ENCODE results near the gene PERM1. TPM values are rescaled to one million over a fixed set of nuclear protein-coding genes. Genes with fewer than 3 reads are reported as not detected.

Gene PERM1
- total RNA-seq, 1 donor from 2014 or later, result not detected

DNA sequence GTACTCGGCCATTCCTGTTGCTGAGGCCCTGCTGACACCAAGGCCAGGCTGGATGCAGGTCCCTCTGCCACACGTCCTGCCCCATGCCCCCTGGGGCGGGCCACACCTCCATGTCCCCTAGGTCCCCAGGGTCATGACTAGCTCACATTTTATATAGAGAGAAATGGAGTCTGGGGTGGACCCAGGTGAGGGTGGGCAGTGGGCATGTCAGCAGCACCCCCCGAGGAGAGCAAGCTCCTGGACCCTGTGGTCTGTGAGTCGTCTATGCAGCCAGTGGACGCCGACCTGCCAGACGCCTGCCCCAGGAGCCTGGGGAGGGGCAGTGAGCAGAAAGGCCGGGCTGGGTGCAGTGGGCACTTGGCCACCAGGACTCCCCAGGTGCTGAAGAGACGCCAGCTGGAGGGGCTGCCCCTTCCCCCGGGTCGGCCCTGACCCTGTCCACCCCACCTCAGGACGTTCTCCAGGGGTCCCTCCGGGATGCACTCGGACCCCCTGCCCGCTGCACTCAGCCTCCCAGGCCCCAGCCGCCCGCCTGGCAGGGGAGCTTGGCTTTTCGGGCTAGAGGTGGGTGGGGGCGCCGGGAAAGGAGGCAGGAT is 42.3 kb downstream of the PERM1 start:
- no peak for DNase-seq (ENCODE audit: low spot score in 2 of 2)
- FAIRE-seq, result no peak

DNA sequence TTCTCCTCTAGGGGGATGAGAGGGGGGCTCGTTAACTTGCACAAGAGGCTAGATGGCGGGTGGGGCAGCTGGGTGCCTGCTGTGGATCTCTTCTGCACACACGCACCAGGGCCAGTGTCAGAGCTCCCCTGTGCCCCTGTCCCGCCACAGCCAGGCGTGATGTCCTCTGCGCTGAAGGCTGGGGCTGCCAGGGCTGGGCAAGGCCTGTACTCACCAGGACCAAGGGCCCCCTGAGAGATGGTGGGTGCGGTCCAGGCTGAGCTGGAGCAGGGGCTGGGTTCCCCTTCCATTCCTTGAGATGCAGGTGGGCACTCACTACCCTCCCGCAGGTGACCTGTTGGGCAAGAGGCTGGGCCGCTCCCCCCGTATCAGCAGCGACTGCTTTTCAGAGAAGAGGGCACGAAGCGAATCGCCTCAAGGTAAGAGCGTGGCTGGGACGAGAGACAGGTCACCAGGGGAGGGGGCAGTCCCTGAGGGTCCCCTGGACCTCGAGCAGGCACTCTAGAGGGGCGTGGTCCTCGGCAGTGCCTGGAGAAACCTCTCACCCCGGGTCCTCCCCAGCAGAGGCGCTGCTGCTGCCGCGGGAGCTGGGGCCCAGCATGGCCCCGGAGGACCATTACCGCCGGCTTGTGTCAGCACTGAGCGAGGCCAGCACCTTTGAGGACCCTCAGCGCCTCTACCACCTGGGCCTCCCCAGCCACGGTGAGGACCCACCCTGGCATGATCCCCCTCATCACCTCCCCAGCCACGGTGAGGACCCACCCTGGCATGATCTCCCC is 43.0 kb downstream of the PERM1 start:
- FAIRE-seq (no peak), DNase-seq (ENCODE audit: low spot score in 2 of 2) (no peak)

DNA sequence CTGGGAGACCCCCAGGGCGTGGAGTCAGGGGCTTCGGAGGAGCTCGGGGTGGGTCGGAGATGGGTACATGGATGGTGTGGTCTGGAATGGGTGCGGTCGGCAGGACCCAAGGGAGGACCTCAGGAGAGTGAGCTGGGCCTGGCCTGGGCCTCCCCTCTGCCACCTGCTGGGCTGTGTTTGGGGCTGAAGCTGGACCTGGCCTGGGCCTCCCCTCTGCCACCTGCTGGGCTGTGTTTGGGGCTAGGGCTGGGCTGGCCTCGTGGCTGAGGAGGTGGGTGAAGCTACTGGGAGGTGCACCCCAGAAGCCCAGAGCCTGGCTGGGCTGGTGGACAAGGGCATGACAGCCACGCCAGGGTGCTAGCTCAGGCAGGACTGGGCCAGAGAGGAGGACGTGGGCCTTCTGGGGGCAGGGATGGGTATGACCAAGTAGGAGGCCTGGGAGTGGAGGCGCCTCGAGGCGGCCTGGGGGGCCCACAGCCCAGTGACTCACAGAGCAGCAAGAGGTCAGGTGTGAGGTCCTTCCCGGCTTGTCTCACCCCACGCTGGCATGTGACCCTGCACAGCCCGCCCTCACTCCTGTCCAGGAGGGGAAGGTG is 43.7 kb downstream of the PERM1 start:
- no peak for DNase-seq (ENCODE audit: low spot score in 2 of 2)
- no peak for FAIRE-seq

DNA sequence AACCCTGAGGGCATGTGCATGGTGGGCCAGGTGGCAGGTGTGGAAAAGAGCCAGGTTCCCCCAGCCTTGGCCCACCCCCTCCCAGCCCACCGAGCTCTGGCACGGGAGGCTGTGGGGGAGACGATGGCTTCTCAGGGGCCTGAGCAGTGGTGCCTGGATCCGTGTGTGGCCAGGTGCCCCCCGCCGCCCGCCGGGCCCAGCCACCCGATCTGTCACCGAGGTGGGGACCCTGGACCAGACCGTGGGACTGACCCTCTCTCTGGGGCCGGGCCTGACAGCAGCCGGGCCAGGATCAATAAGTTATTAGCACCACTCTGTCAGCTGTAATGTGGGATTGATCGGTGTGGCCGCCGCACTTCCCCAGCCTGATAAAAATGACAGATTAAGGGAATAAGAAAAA is 44.4 kb downstream of the PERM1 start:
- DNase-seq (ENCODE audit: low spot score in 2 of 2) (no peak), FAIRE-seq (no peak)

DNA sequence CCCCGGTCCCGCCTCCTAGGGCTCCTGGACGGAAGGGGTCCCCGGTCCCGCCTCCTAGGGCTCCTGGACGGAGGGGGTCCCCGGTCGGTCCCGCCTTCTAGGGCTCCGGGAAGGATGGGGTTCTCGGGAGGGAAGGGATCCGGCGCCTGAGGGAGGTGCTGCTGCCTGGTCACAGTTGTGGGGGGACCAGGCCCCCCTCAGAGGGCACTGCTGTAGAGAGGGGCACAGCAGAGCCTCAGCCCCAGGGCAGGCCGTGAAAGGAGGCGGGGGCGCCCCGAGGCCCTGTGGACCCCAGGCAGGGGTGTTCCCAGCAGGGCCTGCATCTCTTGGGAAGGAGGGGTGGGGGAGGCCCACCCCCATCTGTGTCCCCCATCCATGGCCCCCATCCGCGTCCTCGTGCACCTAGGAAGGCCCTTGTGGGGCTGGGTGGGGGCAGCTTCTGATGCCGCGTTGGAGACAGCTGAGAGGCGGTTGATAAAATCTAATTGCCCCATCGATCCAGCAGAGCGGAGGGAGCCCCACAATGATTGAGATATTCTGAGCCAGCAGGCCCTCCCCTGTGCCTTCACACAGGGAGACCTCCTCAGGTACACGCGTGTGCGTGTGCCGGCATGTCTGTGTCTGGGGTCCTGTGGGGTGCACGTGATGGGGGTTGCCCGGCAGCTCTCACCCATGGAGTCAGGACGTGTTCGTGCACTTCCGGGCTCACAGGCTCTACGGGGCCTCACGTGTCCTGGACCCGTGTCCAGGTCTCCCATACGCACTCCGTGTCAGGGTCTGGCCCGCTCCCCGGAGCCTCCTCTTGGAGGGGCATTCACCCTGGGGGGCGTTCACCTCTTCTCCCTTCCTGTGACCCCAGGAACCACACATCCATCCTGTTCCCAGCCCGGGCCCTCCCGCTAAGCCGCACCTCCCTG is 45.3 kb downstream of the PERM1 start:
- DNase-seq (ENCODE audit: low spot score in 2 of 2) (no peak), FAIRE-seq (no peak)

DNA sequence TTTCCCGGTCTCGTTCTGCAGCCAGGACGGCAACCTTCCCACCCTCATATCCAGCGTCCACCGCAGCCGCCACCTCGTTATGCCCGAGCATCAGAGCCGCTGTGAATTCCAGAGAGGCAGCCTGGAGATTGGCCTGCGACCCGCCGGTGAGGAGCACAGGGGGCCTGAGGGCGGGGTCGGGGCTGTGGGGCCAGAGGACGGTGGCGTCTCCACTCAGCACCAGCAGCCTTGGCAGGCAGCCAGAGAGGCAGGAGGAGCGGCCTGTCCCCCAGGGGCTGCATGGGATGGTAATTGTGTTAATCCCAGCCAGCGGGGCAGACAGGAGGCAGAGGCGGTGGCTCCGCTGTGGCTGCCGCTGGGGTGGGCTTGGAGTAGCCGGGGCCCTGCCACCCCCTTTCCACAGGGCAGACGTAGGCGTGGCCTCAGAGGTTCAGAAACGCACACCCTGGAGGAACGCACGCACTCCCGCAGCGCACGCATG is 46.1 kb downstream of the PERM1 start:
- DNase-seq (ENCODE audit: low spot score in 2 of 2) (no peak), FAIRE-seq (no peak)

DNA sequence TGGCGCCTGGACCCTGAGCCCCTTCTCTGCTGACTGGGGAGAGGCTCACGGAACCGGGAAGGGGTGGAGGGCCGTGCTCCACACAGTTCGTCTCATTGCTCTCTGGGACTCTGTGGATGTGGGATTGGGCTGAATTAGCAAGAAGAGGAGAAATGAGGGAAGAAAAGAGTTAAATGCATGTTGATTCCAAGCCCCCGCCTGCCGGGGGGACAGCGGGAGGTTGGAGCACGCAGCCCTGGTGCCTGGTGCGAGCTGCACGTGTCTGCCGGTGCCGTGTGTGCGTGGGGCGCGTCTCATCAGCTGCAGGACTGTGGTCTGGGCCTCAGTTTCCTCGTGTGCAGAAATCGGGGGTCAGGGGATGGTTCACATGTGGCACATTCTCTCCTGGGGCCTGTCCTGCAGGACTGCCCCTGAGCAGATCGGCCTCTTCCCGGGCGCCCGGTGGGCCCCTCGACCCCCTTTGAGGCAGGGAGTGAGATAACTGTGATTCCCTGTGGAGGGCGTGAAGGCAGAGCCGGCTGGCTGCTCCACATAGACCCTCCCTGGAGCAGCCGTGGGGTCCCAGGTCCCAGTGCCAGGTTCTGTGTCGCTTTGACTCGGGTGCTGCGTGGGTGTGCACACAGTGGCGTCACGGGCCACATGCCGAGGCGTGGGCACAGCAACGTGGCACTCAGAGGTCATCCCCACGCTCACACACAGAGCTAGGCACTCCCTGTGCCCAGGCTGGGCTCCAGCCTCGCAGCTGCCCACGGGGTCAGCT is 46.7 kb downstream of the PERM1 start:
- no peak for FAIRE-seq

DNA sequence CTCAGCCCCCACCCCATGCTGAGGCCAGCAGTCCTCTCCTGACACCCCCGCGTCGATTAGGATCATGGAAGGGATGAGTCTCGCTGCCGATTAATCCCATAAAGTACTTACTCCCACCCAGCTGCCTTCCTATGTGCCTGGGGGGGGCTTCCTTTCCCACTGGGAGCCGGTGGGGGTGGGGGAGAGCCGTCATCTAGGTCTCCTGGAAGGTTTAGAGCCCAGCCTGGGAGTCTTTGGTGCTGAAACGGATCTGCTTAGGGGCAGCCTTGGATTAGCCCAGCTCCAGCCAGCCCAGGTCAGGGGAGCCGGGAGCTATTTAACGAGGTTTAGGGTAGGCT is 48.3 kb downstream of the PERM1 start:
- FAIRE-seq (no peak), DNase-seq (ENCODE audit: low spot score in 2 of 2) (no peak)

More for the DNA sequence above, 46.7 kb downstream of the PERM1 start:
- DNase-seq (ENCODE audit: low spot score in 2 of 2), result peak in 1 of 2 donors; percentile 64

DNA sequence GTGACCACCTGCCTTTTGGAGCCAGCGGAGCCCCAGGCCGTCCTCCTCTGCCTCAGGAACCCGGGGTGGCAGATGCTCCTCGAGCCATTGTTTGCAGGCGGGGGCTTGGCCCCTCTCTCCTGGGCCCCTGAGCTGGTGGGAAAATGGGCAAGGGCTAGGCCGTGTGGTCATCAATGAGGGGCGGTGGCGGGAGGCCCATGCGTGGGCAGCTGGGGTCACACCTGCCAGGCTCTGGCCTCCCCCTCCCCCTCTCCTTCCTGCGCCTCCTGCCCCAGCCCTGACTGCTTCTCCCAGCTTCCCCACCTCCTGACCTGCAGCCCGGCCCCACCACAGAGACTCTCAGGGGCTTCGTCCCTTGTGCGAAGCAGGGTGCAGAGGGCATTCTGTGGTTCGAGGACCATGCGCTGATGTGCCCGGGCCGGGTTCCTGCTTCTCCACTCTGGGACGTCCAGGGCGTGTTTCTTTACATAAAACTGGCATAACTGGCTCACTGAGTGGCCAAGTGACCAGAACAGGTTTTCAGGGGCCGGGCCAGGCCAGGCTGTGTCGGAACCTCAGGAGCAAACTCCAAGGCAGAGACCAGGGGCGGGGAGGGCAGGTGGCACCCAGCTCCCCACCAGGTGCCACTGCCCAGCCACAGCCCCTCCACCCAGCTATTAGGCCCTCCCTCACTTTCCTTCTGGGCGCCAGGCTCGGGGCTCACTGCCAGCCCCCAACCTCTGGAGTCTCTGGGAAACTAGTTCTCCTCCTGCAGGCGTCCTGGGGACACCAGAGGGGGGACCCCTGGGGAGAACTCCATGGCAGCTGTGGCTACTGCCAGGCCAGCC is 48.9 kb downstream of the PERM1 start:
- DNase-seq (ENCODE audit: low spot score in 2 of 2) (no peak), FAIRE-seq (no peak)

DNA sequence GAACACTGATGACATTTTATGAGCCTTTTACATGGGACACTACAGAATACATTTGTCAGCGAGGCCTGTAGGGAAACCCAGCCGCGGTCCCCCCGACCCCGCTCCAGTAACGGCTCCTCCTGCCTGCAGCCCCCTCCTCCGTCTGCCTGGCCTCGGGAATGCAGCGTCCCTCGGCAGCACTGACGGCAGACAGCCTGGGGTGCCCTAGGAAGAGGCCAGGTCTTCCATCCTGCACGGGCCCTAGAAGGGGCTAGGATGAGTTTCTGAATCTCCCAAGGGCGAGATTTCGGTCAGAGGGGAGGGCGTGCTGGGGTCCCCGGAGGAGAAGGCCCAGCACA is 49.8 kb downstream of the PERM1 start:
- no peak for FAIRE-seq
- DNase-seq (ENCODE audit: low spot score in 2 of 2), result no peak

DNA sequence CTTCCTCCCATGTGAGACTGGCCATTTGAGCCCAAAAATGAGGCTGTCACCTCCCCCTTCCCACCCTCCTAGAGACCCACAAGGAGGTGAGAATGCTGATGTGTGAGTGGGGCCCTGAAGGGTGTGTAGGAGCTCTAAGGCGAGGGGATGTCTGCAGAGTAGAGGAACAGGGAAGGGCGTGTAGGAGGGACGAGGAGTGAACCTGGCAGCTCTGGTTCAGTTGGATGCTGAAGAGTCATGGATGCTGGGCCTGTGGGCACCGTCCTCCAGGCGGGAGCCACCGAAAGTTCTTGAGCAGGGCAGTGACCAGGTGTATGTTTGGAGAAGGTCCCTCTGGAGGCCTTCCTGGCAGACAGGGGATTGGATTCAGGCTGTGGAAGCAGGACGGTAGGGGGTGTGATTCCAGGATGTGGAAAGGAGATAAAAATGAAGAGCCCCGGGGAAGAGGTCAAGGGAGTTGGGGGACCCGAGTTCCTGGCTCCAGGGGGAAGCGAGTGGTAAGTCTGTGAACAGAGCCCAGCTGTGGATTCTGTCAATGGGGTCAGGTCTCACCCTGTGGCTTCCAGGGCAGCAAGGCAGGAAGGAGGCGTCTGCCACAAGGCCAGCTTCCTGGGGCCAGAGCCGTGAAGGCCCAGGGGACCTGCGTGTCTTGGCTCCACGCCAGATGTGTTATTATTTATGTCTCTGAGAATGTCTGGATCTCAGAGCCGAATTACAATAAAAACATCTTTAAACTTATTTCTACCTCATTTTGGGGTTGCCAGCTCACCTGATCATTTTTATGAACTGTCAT is 50.3 kb downstream of the PERM1 start:
- FAIRE-seq (no peak), DNase-seq (ENCODE audit: low spot score in 2 of 2) (no peak)

DNA sequence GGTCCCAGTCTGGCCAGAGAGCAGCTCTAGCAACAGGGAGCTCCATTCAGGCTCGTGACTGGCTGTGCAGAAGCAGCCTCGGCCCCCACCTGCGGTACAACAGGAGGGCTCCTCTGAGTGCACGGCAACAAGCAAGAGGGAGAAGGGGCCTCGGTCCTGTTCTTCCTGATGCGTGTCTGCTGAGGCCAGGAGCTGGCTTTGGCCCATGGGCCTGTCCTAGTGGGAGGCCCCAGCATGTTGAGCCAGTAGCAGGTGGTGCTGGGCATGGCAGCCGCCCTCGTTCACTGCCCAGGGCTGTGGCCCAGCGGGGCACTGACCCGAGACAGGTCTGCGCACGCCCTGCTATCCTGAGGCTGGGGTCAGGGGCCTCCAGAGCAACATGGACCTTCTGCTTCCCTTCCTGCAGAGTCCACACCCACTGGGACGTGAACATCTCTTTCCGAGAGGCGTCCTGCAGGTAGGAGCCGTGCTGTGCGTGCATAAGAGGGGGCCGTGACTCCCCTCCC is 51.2 kb downstream of the PERM1 start:
- FAIRE-seq (no peak), DNase-seq (ENCODE audit: low spot score in 2 of 2) (no peak)

DNA sequence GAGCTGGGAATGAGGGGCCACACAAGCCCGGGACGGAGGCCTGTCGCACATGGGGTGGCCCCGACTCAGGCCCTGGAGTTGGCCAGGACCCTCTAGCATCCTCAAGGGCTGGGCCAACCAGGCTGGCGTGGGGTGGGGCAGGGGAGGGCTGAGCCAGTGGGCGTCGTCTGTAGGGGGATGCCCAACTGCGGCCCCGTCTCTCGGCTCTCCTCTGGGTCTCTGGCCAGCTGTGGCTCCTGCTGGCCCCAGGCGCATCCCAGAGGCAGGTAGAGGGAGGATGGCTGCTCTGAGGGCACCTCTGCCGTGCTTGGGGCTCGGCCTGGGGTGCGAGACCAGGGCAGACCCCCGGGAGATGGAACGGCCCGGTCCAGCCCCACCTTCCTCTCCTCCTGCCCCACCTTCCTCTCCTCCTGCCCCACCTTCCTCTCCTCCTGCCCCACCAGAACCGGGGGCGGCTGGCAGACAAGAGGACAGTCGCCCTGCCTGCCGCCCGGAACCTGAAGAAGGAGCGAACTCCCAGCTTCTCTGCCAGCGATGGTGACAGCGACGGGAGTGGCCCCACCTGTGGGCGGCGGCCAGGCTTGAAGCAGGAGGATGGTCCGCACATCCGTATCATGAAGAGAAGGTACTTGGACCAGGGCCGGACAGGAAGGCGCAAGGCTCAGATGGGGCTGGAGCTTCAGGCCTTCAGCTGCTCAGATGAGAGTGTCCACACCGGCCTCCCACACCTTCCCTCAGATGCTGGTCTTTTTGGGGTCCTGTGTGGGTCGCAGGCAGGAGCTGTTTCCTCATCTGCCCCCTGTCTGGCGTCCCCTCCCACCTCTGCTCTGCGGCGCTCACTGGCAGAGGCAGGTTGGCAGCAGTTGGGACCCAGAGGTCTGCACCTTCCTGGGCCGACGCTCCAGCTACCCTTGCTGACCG is 51.9 kb downstream of the PERM1 start:
- no peak for FAIRE-seq

DNA sequence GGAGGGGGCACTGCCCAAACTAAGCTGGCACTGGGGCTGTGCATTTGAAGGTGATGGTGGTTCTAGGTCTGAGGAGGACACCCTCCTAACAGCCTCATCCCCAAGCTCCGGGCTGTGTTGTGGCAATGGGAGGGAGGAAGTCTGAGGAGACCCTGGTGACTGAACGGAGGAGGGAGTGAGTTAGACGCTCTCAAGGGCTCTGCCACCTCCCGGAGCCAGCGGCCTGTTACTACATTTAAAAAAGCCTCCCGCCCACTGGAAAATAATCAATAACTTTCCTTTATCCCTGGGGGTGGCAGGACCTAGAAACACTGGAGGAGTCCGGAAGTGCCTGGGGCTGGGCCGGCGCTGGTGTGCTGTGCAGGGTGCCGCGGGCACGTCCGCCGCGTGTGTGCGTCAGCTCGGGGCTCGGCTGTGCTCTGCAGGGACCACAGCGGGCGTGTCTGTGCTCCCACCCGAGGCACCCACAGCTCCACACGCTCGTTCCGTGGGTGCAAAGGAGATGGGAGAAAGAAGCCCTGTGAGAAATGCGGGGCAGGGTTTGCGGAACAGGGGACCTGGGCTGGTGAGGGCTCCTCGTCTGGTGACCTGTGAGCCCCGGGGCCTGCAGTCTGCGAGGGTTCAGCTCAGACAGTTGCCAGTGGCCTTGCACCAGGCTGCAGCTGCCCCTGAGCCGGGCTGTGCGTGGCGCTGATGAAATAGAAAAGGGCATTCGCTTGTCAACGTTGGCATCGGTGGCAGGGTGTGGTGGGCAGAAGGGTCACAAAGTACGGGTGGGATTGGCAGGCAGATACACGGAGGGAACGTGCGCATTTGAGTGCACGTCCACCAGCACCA is 52.9 kb downstream of the PERM1 start:
- FAIRE-seq, result no peak

More for the DNA sequence above, 51.9 kb downstream of the PERM1 start:
- DNase-seq (ENCODE audit: low spot score in 2 of 2), result no peak

DNA sequence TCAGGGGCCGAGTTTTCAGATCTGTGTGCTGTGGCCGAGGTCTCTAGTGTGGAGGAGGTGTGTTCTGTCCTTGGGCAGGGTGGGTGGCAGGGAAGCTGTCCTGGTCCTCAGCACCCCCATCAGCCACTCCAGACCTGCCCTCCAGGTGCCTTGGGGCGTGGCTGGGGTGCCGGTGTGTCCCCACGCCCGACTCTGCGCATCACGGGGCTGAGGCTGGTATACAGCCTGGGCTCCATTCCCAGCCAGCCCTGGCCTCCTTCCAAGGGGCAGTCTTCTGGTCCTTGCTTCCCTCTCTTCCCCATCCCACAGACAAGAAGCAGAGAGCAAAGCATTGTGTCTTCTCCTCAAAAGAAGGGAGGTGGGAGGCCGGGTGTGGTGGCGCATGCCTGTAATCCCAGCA is 54.1 kb downstream of the PERM1 start:
- DNase-seq (ENCODE audit: low spot score in 2 of 2) (no peak), FAIRE-seq (no peak)

More for the DNA sequence above, 52.9 kb downstream of the PERM1 start:
- DNase-seq (ENCODE audit: low spot score in 2 of 2), result no peak

DNA sequence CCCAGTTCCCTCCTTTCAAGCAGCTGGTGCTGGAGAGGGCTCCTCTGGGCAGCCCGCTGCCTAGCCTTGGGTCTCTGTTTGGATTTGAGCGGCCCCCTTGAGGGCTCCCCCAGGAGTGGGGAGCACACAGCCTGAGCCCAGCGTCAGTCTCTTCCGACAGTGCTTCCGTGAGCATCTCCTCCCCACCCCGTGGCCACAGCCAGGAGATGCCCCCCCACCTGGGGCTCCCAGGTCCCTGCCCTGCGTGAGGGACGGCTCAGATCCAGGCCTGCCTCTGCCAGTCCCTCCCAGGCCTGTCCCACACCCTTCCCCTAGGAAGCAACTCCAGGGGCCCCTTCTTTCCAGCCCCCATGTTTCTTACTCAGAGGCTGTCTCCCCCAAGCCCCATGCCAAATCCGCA is 54.7 kb downstream of the PERM1 start:
- FAIRE-seq, result no peak

More for the DNA sequence above, 54.7 kb downstream of the PERM1 start:
- no peak for DNase-seq (ENCODE audit: low spot score in 2 of 2)
